H1 (cell line): ENCODE data around the gene DHCR7. TPM values are rescaled to one million over a fixed set of nuclear protein-coding genes. Genes with fewer than 3 reads are reported as not detected.

Source experiments
- CTCF ChIA-PET: fragments of 300-600 bp; sonication (Branson Sonifier 250); formaldehyde crosslinking; loops from one replicate; lab custom pipeline; 2021; ENCODE audit not compliant: partially characterized antibody; lab: Charles Lee
- POLR2A ChIA-PET: fragments of 300-600 bp; sonication (Branson Sonifier 250); formaldehyde crosslinking; loops from one replicate; lab custom pipeline; 2021; ENCODE audit warnings: inconsistent platforms; ENCODE audit not compliant: partially characterized antibody; lab: Charles Lee
- DNase-seq, 2 experiments: peaks; one replicate each; pipeline versions ENCODE4 v3.0.0 to v3.0.0-alpha.2; 2010 to 2022; ENCODE audit warnings: low spot score in 2 of 2, low read depth in 1 of 2, mixed read lengths in 1 of 2
- FAIRE-seq: peaks from 2 replicates; lab custom pipeline; 2011; peaks lifted over from hg19 to GRCh38; lab: Jason Lieb, UNC
- H2AFZ ChIP-seq: 2 replicates; pipeline ENCODE4 v1.8.1; 2012; ENCODE audit warnings: low read length, inconsistent platforms
- H2AK5ac ChIP-seq: 2 replicates; pipeline ENCODE4 v1.6.1; 2013; ENCODE audit warnings: low read depth, low read length
- H2BK120ac ChIP-seq: replicated peaks from 2 replicates; pipeline ENCODE3; 2013; ENCODE audit warnings: low read depth, low read length, inconsistent platforms
- H2BK12ac ChIP-seq: 2 replicates; pipeline ENCODE4 v1.6.1; 2013; ENCODE audit warnings: low read depth, low read length
- H2BK15ac ChIP-seq: 2 replicates; pipeline ENCODE4 v1.6.1; 2013; ENCODE audit warnings: low read length
- H2BK20ac ChIP-seq: 2 replicates; pipeline ENCODE4 v1.6.1; 2013; ENCODE audit warnings: low read length
- H2BK5ac ChIP-seq: 2 replicates; pipeline ENCODE4 v1.6.1; 2013; ENCODE audit warnings: low read depth, low read length
- H3K14ac ChIP-seq: 2 replicates; pipeline ENCODE4 v1.6.1; 2013; ENCODE audit warnings: inconsistent platforms; ENCODE audit not compliant: insufficient read length
- H3K18ac ChIP-seq: 2 replicates; pipeline ENCODE4 v1.6.1; 2013; ENCODE audit warnings: low read length; ENCODE audit errors: extremely low read depth
- H3K23ac ChIP-seq: 2 replicates; pipeline ENCODE4 v1.6.1; 2013; ENCODE audit warnings: inconsistent platforms; ENCODE audit not compliant: insufficient read length
- H3K23me2 ChIP-seq: 2 replicates; pipeline ENCODE4 v1.6.1; 2013; ENCODE audit warnings: low read depth, low read length
- H3K27ac ChIP-seq: 2 replicates; pipeline ENCODE4 v1.6.1; 2011; ENCODE audit warnings: low read depth, low read length, inconsistent platforms
- H3K27me3 ChIP-seq, 4 experiments: replicated peaks in 1 of 4; 1 replicate in 1 of 4; 2 replicates in 3 of 4; pipeline versions ENCODE4 v1.6.1 to v1.8.1; 2011 to 2013; ENCODE audit warnings: low read length in 3 of 4, mild to moderate bottlenecking in 3 of 4, inconsistent platforms in 2 of 4, mixed read lengths in 2 of 4, moderate library complexity in 1 of 4; ENCODE audit not compliant: control insufficient read depth in 3 of 4, insufficient read depth in 3 of 4; ENCODE audit errors: extremely low read depth in 1 of 4
- H3K36me3 ChIP-seq, 4 experiments: 2 replicates each; pipeline versions ENCODE4 v1.6.1 to v1.8.1; 2011 to 2013; ENCODE audit warnings: mild to moderate bottlenecking in 4 of 4, low read length in 3 of 4, moderate library complexity in 2 of 4, control low read depth in 1 of 4, inconsistent platforms in 1 of 4; ENCODE audit not compliant: insufficient read depth in 4 of 4, control insufficient read depth in 2 of 4
- H3K4ac ChIP-seq: replicated peaks from 2 replicates; pipeline ENCODE3; 2013; ENCODE audit warnings: low read length, low read depth, mixed read lengths, inconsistent platforms; ENCODE audit not compliant: insufficient read length
- H3K4me1 ChIP-seq, 4 experiments: replicated peaks in 1 of 4; 1 replicate in 1 of 4; 2 replicates in 3 of 4; pipeline versions ENCODE4 v1.6.1 to v1.8.1; 2011 to 2013; ENCODE audit warnings: low read length in 3 of 4, inconsistent platforms in 2 of 4, mixed read lengths in 1 of 4; ENCODE audit not compliant: insufficient read depth in 4 of 4, control insufficient read depth in 3 of 4
- H3K4me2 ChIP-seq, 2 experiments: 2 replicates each; pipeline versions ENCODE4 v1.6.1 to v1.8.1; 2011 to 2013; ENCODE audit warnings: low read depth in 2 of 2, low read length in 2 of 2, control low read depth in 1 of 2, inconsistent platforms in 1 of 2, mild to moderate bottlenecking in 1 of 2; ENCODE audit not compliant: insufficient read depth in 1 of 2
- H3K4me3 ChIP-seq, 4 experiments: fragments of 200-600, 300-600 bp in 1 of 4; sonication (generic), shearing (Covaris generic), sonication (Bioruptor Twin) in 1 of 4; 2 replicates each; pipeline versions ENCODE4 v1.5.1 to v1.8.1; 2011 to 2016; ENCODE audit warnings: low read length in 4 of 4, low read depth in 3 of 4, control low read depth in 2 of 4, inconsistent platforms in 2 of 4, mild to moderate bottlenecking in 2 of 4, mixed read lengths in 1 of 4, moderate library complexity in 1 of 4; ENCODE audit not compliant: insufficient read depth in 2 of 4; ENCODE audit errors: extremely low read depth in 1 of 4
- H3K56ac ChIP-seq: replicated peaks from 2 replicates; pipeline ENCODE3; 2013; ENCODE audit warnings: low read depth, mild to moderate bottlenecking, mixed read lengths, low read length, inconsistent platforms; ENCODE audit not compliant: insufficient read length
- H3K79me1 ChIP-seq: 2 replicates; pipeline ENCODE4 v1.6.1; 2013; ENCODE audit warnings: low read depth, low read length, control low read depth
- H3K79me2 ChIP-seq, 2 experiments: 2 replicates each; pipeline versions ENCODE4 v1.6.1 to v1.8.1; 2012 to 2013; ENCODE audit warnings: low read length in 2 of 2, mild to moderate bottlenecking in 2 of 2, inconsistent platforms in 1 of 2; ENCODE audit not compliant: insufficient read depth in 2 of 2, control insufficient read depth in 1 of 2
- H3K9ac ChIP-seq, 4 experiments: replicated peaks in 1 of 4; 1 replicate in 1 of 4; 2 replicates in 3 of 4; pipeline versions ENCODE4 v1.6.1 to v1.8.1; 2011 to 2013; ENCODE audit warnings: low read depth in 3 of 4, low read length in 3 of 4, control low read depth in 2 of 4, mild to moderate bottlenecking in 2 of 4, moderate library complexity in 2 of 4, inconsistent platforms in 1 of 4; ENCODE audit errors: extremely low read depth in 1 of 4
- H3K9me3 ChIP-seq, 2 experiments: 2 replicates each; pipeline versions ENCODE4 v1.6.1 to v1.8.1; 2012 to 2013; ENCODE audit warnings: mild to moderate bottlenecking in 2 of 2, moderate library complexity in 2 of 2, control low read depth in 1 of 2, inconsistent platforms in 1 of 2, low read depth in 1 of 2, low read length in 1 of 2, mixed read lengths in 1 of 2; ENCODE audit not compliant: insufficient read depth in 2 of 2
- H4K20me1 ChIP-seq, 2 experiments: replicated peaks in 1 of 2; 2 replicates each; pipeline versions ENCODE3 to v1.8.1; 2011 to 2013; ENCODE audit warnings: inconsistent platforms in 2 of 2, low read length in 2 of 2, mild to moderate bottlenecking in 1 of 2; ENCODE audit not compliant: insufficient read depth in 2 of 2, control insufficient read depth in 1 of 2
- H4K5ac ChIP-seq: 2 replicates; pipeline ENCODE4 v1.6.1; 2013; ENCODE audit warnings: low read length, low read depth, mixed read lengths, inconsistent platforms; ENCODE audit not compliant: insufficient read length
- H4K8ac ChIP-seq: 2 replicates; pipeline ENCODE4 v1.8.0; 2013; ENCODE audit warnings: mild to moderate bottlenecking, moderate library complexity, low read length, inconsistent platforms; ENCODE audit not compliant: insufficient read depth; ENCODE audit errors: extremely low read depth
- H4K91ac ChIP-seq: replicated peaks from 2 replicates; pipeline ENCODE3; 2013; ENCODE audit warnings: low read length, mixed read lengths, inconsistent platforms; ENCODE audit not compliant: insufficient read length
- CHD2 ChIP-seq: IDR thresholded peaks from 2 replicates; pipeline ENCODE4 v1.6.1; 2012; ENCODE audit warnings: low read length, improper control_type of control experiment
- JUN ChIP-seq: IDR thresholded peaks from 2 replicates; pipeline ENCODE4 v1.6.1; 2011; ENCODE audit warnings: low read depth, mild to moderate bottlenecking, improper control_type of control experiment, low read length
- KDM1A ChIP-seq: fragments of 200-600, 300-600 bp; sonication (generic); IDR thresholded peaks from 2 replicates; pipeline ENCODE4 v1.7.1; 2016; ENCODE audit warnings: mild to moderate bottlenecking, low read length, borderline replicate concordance
- RAD21 ChIP-seq, 2 experiments: IDR thresholded peaks in 1 of 2; conservative IDR thresholded peaks in 1 of 2; 2 replicates each; pipeline ENCODE4 v1.6.1; 2011; ENCODE audit warnings: low read depth in 2 of 2, low read length in 2 of 2, improper control_type of control experiment in 1 of 2, inconsistent platforms in 1 of 2, mild to moderate bottlenecking in 1 of 2, moderate library complexity in 1 of 2
- RNF2 ChIP-seq: fragments of 200-900, 300-1000 bp; sonication (generic); IDR thresholded peaks from 2 replicates; pipeline ENCODE4 v1.7.1; 2016; ENCODE audit warnings: borderline replicate concordance, low read depth, mild to moderate bottlenecking, antibody characterized with exemption, low read length; ENCODE audit not compliant: poor library complexity, severe bottlenecking; ENCODE audit errors: missing control alignments
- SIX5 ChIP-seq: IDR thresholded peaks from 2 replicates; pipeline ENCODE4 v1.6.1; 2011; ENCODE audit warnings: mild to moderate bottlenecking, low read depth, low read length
- TAF7 ChIP-seq: optimal IDR thresholded peaks from 2 replicates; pipeline ENCODE3; 2011; ENCODE audit warnings: low read depth, mild to moderate bottlenecking, inconsistent platforms, low read length, moderate library complexity, borderline replicate concordance
- TEAD4 ChIP-seq: IDR thresholded peaks from 2 replicates; pipeline ENCODE4 v1.6.1; 2012; ENCODE audit warnings: low read depth, low read length, inconsistent platforms, mixed read lengths
- YY1 ChIP-seq: IDR thresholded peaks from 2 replicates; pipeline ENCODE4 v1.6.1; 2011; ENCODE audit warnings: low read depth, mild to moderate bottlenecking, low read length
- WGBS, 2 experiments: shearing (Covaris generic) in 1 of 2; methylation state at CpG; one replicate each; pipeline versions ENCODE4 v1.1.6 to v1.1.7; 2013 to 2015; ENCODE audit warnings: low lambda C conversion rate in 2 of 2, mixed read lengths in 2 of 2, inconsistent platforms in 1 of 2, low coverage in 1 of 2, missing lambda C conversion rate in 1 of 2; ENCODE audit not compliant: insufficient replicate concordance in 2 of 2, insufficient coverage in 1 of 2, insufficient read length in 1 of 2; ENCODE audit errors: extremely low coverage in 1 of 2, missing lambda C conversion rate in 1 of 2; 5-methylcytosine and 5-hydroxymethylcytosine counted together
- polyA plus RNA-seq, 7 experiments: library from polyadenylated mRNA; depleted of rRNA in 3 of 7; stranded (reverse) in 5 of 7; unstranded in 2 of 7; fragments of >200 nt in 5 of 7; fragments of 200-250 nt in 2 of 7; gene quantifications; 1 replicate in 5 of 7; 2 replicates in 1 of 7; 4 replicates in 1 of 7; pipeline versions ENCODE4 v1.2.1 to v1.2.3, GENCODE V29; 2011 to 2013; ENCODE audit warnings: missing spikeins in 2 of 7, mixed read lengths in 2 of 7
- total RNA-seq: library from RNA; stranded (reverse); fragmentation: NEBNext Ultra II Directional; extraction: Animal tissue kit (Norgen Biotek cat#: 25700); gene quantifications from 2 replicates; pipeline ENCODE4 v1.2.1, GENCODE V29; 2021

DHCR7 gene
- total and polyA plus RNA-seq, 2 of the 8 experiments (the other 6 are each of a cell fraction or from before 2014, with no cell fraction given): 144 to 157 TPM

DNA sequence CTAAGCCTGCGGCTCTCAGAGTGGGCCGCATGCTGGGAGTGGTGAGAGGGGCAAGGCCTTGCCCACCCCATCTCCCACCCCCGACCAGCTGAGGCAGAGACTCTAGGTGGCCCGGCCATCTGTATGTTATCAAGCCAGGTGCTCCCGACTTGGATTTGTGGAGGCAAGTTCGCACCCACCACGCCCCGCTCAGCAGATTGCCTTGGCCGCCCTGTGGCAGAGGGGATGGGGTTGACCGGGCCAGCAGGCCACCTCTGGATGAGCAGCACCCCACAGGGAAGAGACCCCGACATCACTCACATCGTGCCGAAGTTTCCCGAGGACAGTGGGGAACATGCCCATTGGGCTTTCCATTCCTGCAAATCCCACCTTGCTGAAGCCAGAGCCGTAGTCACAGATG, 40.8 kb downstream of the DHCR7 start:
- 83% methylated on average over 13 of the region's 15 CpGs; no CpG with 5 or more reads in 1 of the 2 experiments for WGBS, 2 experiments
- no peak for DNase-seq
- H4K5ac ChIP-seq: no peak overlapping the region
- no peak overlapping the region for H3K27ac ChIP-seq
- no peak overlapping the region for H2BK5ac ChIP-seq
- FAIRE-seq: no peak
- no peak overlapping the region for H3K18ac ChIP-seq
- H3K14ac ChIP-seq: no peak overlapping the region
- no peaks in the 10 kb centered on the region for H3K23me2 ChIP-seq
- no peaks in the 10 kb centered on the region for H3K4me1 ChIP-seq
- H4K91ac ChIP-seq: no peak overlapping the region
- no peak overlapping the region for H3K4me2 ChIP-seq
- 0 out of 2 replicates have a peak overlapping the region, but pooled peaks have one; percentile 21 for H2BK20ac ChIP-seq
- H4K8ac ChIP-seq: peak overlapping the region; percentile 41; the same call in 1 of the 2 replicates
- H3K23ac ChIP-seq: no peak overlapping the region
- peaks cover 4 to 5% of the 10 kb centered on the region in 2 experiments; a peak in 2 of 4 replicates for H3K9me3 ChIP-seq
- H3K4me3 ChIP-seq: no peak overlapping the region
- no peak overlapping the region for H2AFZ ChIP-seq
- H3K4ac ChIP-seq: no peak overlapping the region
- H2BK120ac ChIP-seq: no peak overlapping the region
- no peaks in the 10 kb centered on the region for H3K36me3 ChIP-seq
- no peak overlapping the region for H2AK5ac ChIP-seq
- H3K9ac ChIP-seq: no peak overlapping the region
- H3K27me3 ChIP-seq: no peaks in the 10 kb centered on the region; a peak in 1 of 7 replicates
- no peak overlapping the region for H3K56ac ChIP-seq
- peaks cover 1% of the 10 kb centered on the region in 2 experiments for H4K20me1 ChIP-seq
- H3K79me2 ChIP-seq: no peaks in the 10 kb centered on the region
- no peaks in the 10 kb centered on the region for H3K79me1 ChIP-seq
- H2BK15ac ChIP-seq: no peak overlapping the region
- ChIA-PET POLR2A (no interaction called here), CTCF (interaction anchor here (0.6 to 4.4 kb wide), 3 partner anchors 12 to 30 kb away, joined by 3 to 20 read pairs (median 3); no protein-coding TSS in a partner anchor)
- H2BK12ac ChIP-seq: no peak overlapping the region
- no peak for TF ChIP-seq KDM1A
- no peak for TF ChIP-seq SIX5
- no peak for TF ChIP-seq TAF7
- no peak for TF ChIP-seq JUN
- TF ChIP-seq RNF2: no peak
- no peak for TF ChIP-seq RAD21 (IDR thresholded peaks at IDR 0.05 in 1 of 2, conservative IDR thresholded peaks at IDR 0.05 in 1 of 2; ENCODE audit: low read depth in 2 of 2, low read length in 2 of 2)
- TF ChIP-seq TEAD4: no peak
- no peak for TF ChIP-seq CHD2
- TF ChIP-seq YY1: no peak
